H1 (cell line): ENCODE results near the gene RNF157.

Source experiments
- EZH2 ChIP-seq: fragments of 200-600 bp; sonication (generic); IDR thresholded peaks from 2 replicates; pipeline ENCODE4 v1.7.1; 2012; ENCODE audit warnings: low read depth, mild to moderate bottlenecking, moderate library complexity, low read length, inconsistent platforms; ENCODE audit not compliant: severe bottlenecking
- TAF7 ChIP-seq: optimal IDR thresholded peaks from 2 replicates; pipeline ENCODE3; 2011; ENCODE audit warnings: low read depth, mild to moderate bottlenecking, inconsistent platforms, low read length, moderate library complexity, borderline replicate concordance

DNA sequence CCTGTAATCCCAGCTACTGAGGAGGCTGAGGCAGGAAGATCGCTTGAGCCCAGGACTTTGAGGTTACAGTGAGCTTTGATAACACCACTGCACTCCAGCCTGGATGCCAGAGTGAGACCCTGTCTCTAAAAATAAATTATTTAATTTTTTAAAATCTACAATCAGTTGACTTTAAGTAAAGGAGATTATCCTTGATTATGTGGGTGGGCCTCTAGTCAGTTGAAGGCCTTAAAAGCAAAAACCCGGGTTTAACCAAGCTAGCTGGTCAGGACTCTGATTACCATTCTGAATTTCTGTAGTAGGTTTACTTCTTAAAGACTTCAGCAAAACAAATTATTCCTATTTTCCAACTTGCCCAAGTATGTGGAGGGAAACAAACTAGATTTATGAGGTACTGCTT, 4.4 kb downstream of the RNF157 start:
- no peak for TF ChIP-seq TAF7
- TF ChIP-seq EZH2: no peak
